Smooth muscle cell (in vitro differentiated cells): ENCODE measurements around the gene PHF21A. TPM values are rescaled to one million over a fixed set of nuclear protein-coding genes. Genes with fewer than 3 reads are reported as not detected.

Source experiments
- DNase-seq: peaks from one replicate; lab custom pipeline; 2025; ENCODE audit not compliant: unreplicated experiment; lab: John Stamatoyannopoulos, UW
- H2AFZ ChIP-seq: fragments of 200-600 bp; sonication (generic); 2 replicates; pipeline ENCODE4 v1.6.0; 2016; ENCODE audit warnings: antibody characterized with exemption, low read depth, mild to moderate bottlenecking
- H3F3A ChIP-seq: fragments of 200-600 bp; sonication (generic); 2 replicates; pipeline ENCODE4 v1.6.0; 2017; ENCODE audit warnings: antibody characterized with exemption, low read depth
- H3K27ac ChIP-seq: fragments of 200-600 bp; sonication (generic); 2 replicates; pipeline ENCODE4 v1.5.1; 2016; ENCODE audit warnings: low read depth, mild to moderate bottlenecking
- H3K27me3 ChIP-seq: fragments of 200-600 bp; sonication (generic); 2 replicates; pipeline ENCODE4 v1.6.1; 2016; ENCODE audit warnings: low read depth, mild to moderate bottlenecking
- H3K36me3 ChIP-seq: fragments of 200-600 bp; sonication (generic); 2 replicates; pipeline ENCODE4 v1.5.1; 2016; ENCODE audit warnings: low read depth
- H3K4me1 ChIP-seq: fragments of 200-600 bp; sonication (generic); 2 replicates; pipeline ENCODE4 v1.5.1; 2016; ENCODE audit warnings: low read depth
- H3K4me2 ChIP-seq: fragments of 200-600 bp; sonication (generic); 2 replicates; pipeline ENCODE4 v1.6.0; 2016; ENCODE audit warnings: mild to moderate bottlenecking
- H3K4me3 ChIP-seq: fragments of 200-600 bp; sonication (generic); 2 replicates; pipeline ENCODE4 v1.5.1; 2016; ENCODE audit warnings: mild to moderate bottlenecking
- H3K79me2 ChIP-seq: fragments of 200-600 bp; sonication (generic); 2 replicates; pipeline ENCODE4 v1.6.0; 2016; ENCODE audit warnings: low read depth, mild to moderate bottlenecking
- H3K9ac ChIP-seq: fragments of 200-600 bp; sonication (generic); 2 replicates; pipeline ENCODE4 v1.6.0; 2016; ENCODE audit warnings: low read depth
- H3K9me3 ChIP-seq: fragments of 200-600 bp; sonication (generic); replicated peaks from 2 replicates; pipeline ENCODE4 v1.5.1; 2016; ENCODE audit warnings: low read depth
- H4K20me1 ChIP-seq: fragments of 200-600 bp; sonication (generic); 2 replicates; pipeline ENCODE4 v1.6.0; 2016; ENCODE audit warnings: low read depth
- CTCF ChIP-seq: fragments of 200-600 bp; sonication (generic); IDR thresholded peaks from 2 replicates; pipeline ENCODE4 v1.5.1; 2017; ENCODE audit warnings: borderline replicate concordance, mild to moderate bottlenecking, antibody characterized with exemption; ENCODE audit not compliant: insufficient read depth, poor library complexity, severe bottlenecking
- WGBS: methylation state at CpG from one replicate; pipeline ENCODE4 v1.1.7; 2016; ENCODE audit warnings: low lambda C conversion rate; 5-methylcytosine and 5-hydroxymethylcytosine counted together
- polyA plus RNA-seq: library from polyadenylated mRNA; unstranded; fragments of >200 nt; fragmentation: Nextera tagmentation; extraction: Ambion mirVana; gene quantifications from 2 replicates; pipeline ENCODE4 v1.2.1, GENCODE V29; 2016
- total RNA-seq: library from RNA; depleted of rRNA; stranded (reverse); fragments of >200 nt; gene quantifications from 2 replicates; pipeline ENCODE4 v1.2.3, GENCODE V29; 2014

The PHF21A gene
- total and polyA plus RNA-seq, 2 experiments from 2014 or later: 26.1 to 28.7 TPM

GRCh38 chr11:45993531-45994001 lies 127.7 kb downstream of the PHF21A start:
- Histone ChIP-seq H3K27ac (peak overlapping the region; percentile 94), H2AFZ (no peak overlapping the region), H3K4me3 (no peak overlapping the region), H4K20me1 (peaks cover 82% of the 10 kb centered on the region), H3K9ac (peak overlapping the region; percentile 15), H3K9me3 (no peaks in the 10 kb centered on the region), H3K79me2 (peaks cover 50% of the 10 kb centered on the region), H3F3A (peaks cover 14% of the 10 kb centered on the region), H3K27me3 (no peaks in the 10 kb centered on the region), H3K36me3 (no peaks in the 10 kb centered on the region), H3K4me1 (peaks cover 36% of the 10 kb centered on the region), H3K4me2 (peak overlapping the region; percentile 73)
- TF ChIP-seq CTCF: no peak
- no peak for DNase-seq
- WGBS: 31% methylated on average over 6 of the region's 6 CpGs

GRCh38 chr11:45988921-45989320 lies 132.3 kb downstream of the PHF21A start:
- H3K36me3 ChIP-seq: no peaks in the 10 kb centered on the region
- H3K4me2 ChIP-seq: no peak overlapping the region
- H3K9me3 ChIP-seq: no peaks in the 10 kb centered on the region
- H3K4me3 ChIP-seq: no peak overlapping the region
- 97% methylated on average over 1 of the region's 1 CpG for WGBS
- H3K4me1 ChIP-seq: peaks cover 7% of the 10 kb centered on the region
- H3F3A ChIP-seq: peaks cover under 1% of the 10 kb centered on the region
- TF ChIP-seq CTCF: no peak
- H3K27me3 ChIP-seq: no peaks in the 10 kb centered on the region
- H3K79me2 ChIP-seq: peaks cover 54% of the 10 kb centered on the region
- H4K20me1 ChIP-seq: peaks cover 76% of the 10 kb centered on the region
- H2AFZ ChIP-seq: no peak overlapping the region
- DNase-seq: no peak
- no peak overlapping the region for H3K27ac ChIP-seq
- no peak overlapping the region for H3K9ac ChIP-seq

GRCh38 chr11:45985212-45985611 lies 136.0 kb downstream of the PHF21A start:
- Histone ChIP-seq H4K20me1 (peaks cover 83% of the 10 kb centered on the region), H2AFZ (no peak overlapping the region), H3K79me2 (peaks cover 41% of the 10 kb centered on the region), H3K36me3 (no peaks in the 10 kb centered on the region), H3K27me3 (no peaks in the 10 kb centered on the region), H3K4me2 (no peak overlapping the region), H3K27ac (no peak overlapping the region), H3K9me3 (no peaks in the 10 kb centered on the region), H3K9ac (no peak overlapping the region), H3K4me3 (no peak overlapping the region), H3K4me1 (peaks cover 15% of the 10 kb centered on the region), H3F3A (peaks cover 9% of the 10 kb centered on the region)
- 93% methylated on average over 1 of the region's 1 CpG for WGBS
- no peak for DNase-seq
- no peak for TF ChIP-seq CTCF

GRCh38 chr11:45984192-45984591 lies 137.1 kb downstream of the PHF21A start:
- Histone ChIP-seq H3K4me2 (no peak overlapping the region), H3K4me3 (no peak overlapping the region), H3K27me3 (no peaks in the 10 kb centered on the region), H3F3A (peaks cover 9% of the 10 kb centered on the region), H3K4me1 (peaks cover 15% of the 10 kb centered on the region), H2AFZ (no peak overlapping the region), H3K27ac (peak overlapping the region; percentile 69), H3K9me3 (no peaks in the 10 kb centered on the region), H3K36me3 (peaks cover 4% of the 10 kb centered on the region), H3K79me2 (peaks cover 51% of the 10 kb centered on the region), H3K9ac (no peak overlapping the region), H4K20me1 (peaks cover 85% of the 10 kb centered on the region)
- TF ChIP-seq CTCF: no peak
- no peak for DNase-seq
- 84% methylated on average over 9 of the region's 9 CpGs for WGBS
